AG09309 (cell line): ENCODE measurements around the gene PRR23E.

ENCODE experiments used
- DNase-seq: peaks from one replicate; pipeline ENCODE4 v3.0.0-alpha.2; 2010; ENCODE audit warnings: low read depth
- H3K4me3 ChIP-seq: 2 replicates; pipeline ENCODE4 v1.5.1; 2011; ENCODE audit warnings: mild to moderate bottlenecking, low read depth, low read length, moderate library complexity; ENCODE audit not compliant: control insufficient read depth
- CTCF ChIP-seq: IDR thresholded peaks from 2 replicates; pipeline ENCODE4 v1.5.1; 2011; ENCODE audit warnings: mild to moderate bottlenecking, low read depth, low read length, inconsistent platforms; ENCODE audit not compliant: insufficient read depth, control insufficient read depth; ENCODE audit errors: missing control alignments

PRR23E gene

GRCh38 chr3:127233371-127233770, 40.4 kb downstream of the PRR23E start:
- H3K4me3 ChIP-seq: no peak overlapping the region
- DNase-seq: no peak
- no peak for TF ChIP-seq CTCF

GRCh38 chr3:127234778-127235177, 41.8 kb downstream of the PRR23E start:
- DNase-seq: no peak
- no peak overlapping the region for H3K4me3 ChIP-seq
- TF ChIP-seq CTCF: no peak

- no peak overlapping the region for H3K4me3 ChIP-seq
- TF ChIP-seq CTCF: no peak
- DNase-seq: no peak
Measured at GRCh38 chr3:127235706-127236105, 42.8 kb downstream of the PRR23E start.

- no peak for TF ChIP-seq CTCF
- no peak overlapping the region for H3K4me3 ChIP-seq
- DNase-seq: no peak
Measured at GRCh38 chr3:127237835-127238234, 44.9 kb downstream of the PRR23E start.

- DNase-seq: no peak
- H3K4me3 ChIP-seq: no peak overlapping the region
- TF ChIP-seq CTCF: no peak
Measured at GRCh38 chr3:127238602-127239001, 45.7 kb downstream of the PRR23E start.

GRCh38 chr3:127247292-127247691, 54.4 kb downstream of the PRR23E start:
- TF ChIP-seq CTCF: no peak
- H3K4me3 ChIP-seq: no peak overlapping the region
- DNase-seq: no peak
